GM19324 (cell line): ENCODE results near the gene LGALS8.
"Not testable (repeated sequence)": the region's sequence is repeated elsewhere in the genome, so short reads cannot be mapped to it uniquely, and the experiment has no call there.

Experiments
- ATAC-seq: cut with Tn5 transposase; IDR thresholded peaks from one replicate; pipeline ENCODE4 v1.9.1; 2021; ENCODE audit warnings: mild to moderate bottlenecking, moderate library complexity; ENCODE audit not compliant: unreplicated experiment, low FRiP score

The LGALS8 gene

GRCh38 chr1:236523704-236524141 is at the start of gene LGALS8:
LGALS8 (plus strand) TSS chr1:236523982; CDS start chr1:236526071, 2,089 bp downstream.
- peak; percentile 57 for ATAC-seq

GRCh38 chr1:236476019-236476418 is 47.8 kb upstream of the LGALS8 start:
- ATAC-seq = no peak

GRCh38 chr1:236480758-236481436 is 42.9 kb upstream of the LGALS8 start:
- ATAC-seq = no peak

- no peak for ATAC-seq
Measured at GRCh38 chr1:236484310-236484971, 39.3 kb upstream of the LGALS8 start.

GRCh38 chr1:236486356-236487002 is 37.3 kb upstream of the LGALS8 start:
- ATAC-seq = no peak

GRCh38 chr1:236489161-236489560 is 34.6 kb upstream of the LGALS8 start:
- ATAC-seq = not testable (repeated sequence)

- ATAC-seq = no peak
Measured at GRCh38 chr1:236489710-236490377, 33.9 kb upstream of the LGALS8 start.

GRCh38 chr1:236491469-236492136 is 32.2 kb upstream of the LGALS8 start:
- no peak for ATAC-seq

- no peak for ATAC-seq
Measured at GRCh38 chr1:236492378-236492777, 31.4 kb upstream of the LGALS8 start.

GRCh38 chr1:236494082-236494481 is 29.7 kb upstream of the LGALS8 start:
- no peak for ATAC-seq

- no peak for ATAC-seq
Measured at GRCh38 chr1:236494586-236495466, 29.0 kb upstream of the LGALS8 start.

- no peak for ATAC-seq
Measured at GRCh38 chr1:236495467-236496112, 28.2 kb upstream of the LGALS8 start.

GRCh38 chr1:236497908-236498307 is 25.9 kb upstream of the LGALS8 start:
- ATAC-seq = no peak

GRCh38 chr1:236501093-236501492 is 22.7 kb upstream of the LGALS8 start:
- no peak for ATAC-seq

GRCh38 chr1:236502579-236502971 is 21.2 kb upstream of the LGALS8 start:
- no peak for ATAC-seq

GRCh38 chr1:236502972-236503639 is 20.7 kb upstream of the LGALS8 start:
- no peak for ATAC-seq

GRCh38 chr1:236504338-236504737 is 19.4 kb upstream of the LGALS8 start:
- not testable (repeated sequence) for ATAC-seq

- no peak for ATAC-seq
Measured at GRCh38 chr1:236507022-236507700, 16.6 kb upstream of the LGALS8 start.
